Gastrocnemius medialis (tissue), 4 donors: ENCODE measurements around the gene GOLGA8N. TPM values are rescaled to one million over a fixed set of nuclear protein-coding genes. Genes with fewer than 3 reads are reported as not detected.
"Not testable (repeated sequence)": the region's sequence is repeated elsewhere in the genome, so short reads cannot be mapped to it uniquely, and the experiment has no call there.

Source experiments
- ATAC-seq, 2 donors: fragments of 150-250 bp; one replicate each; pipeline ENCODE4 v1.9.1; 2016
- DNase-seq, 2 donors: peaks; one replicate each; pipeline ENCODE4 v3.0.0-alpha.2; 2019
- H3K27ac ChIP-seq, 4 donors: fragments of 200-600 bp; sonication (generic); 1 replicate in 1 of 4; 2 replicates in 3 of 4; pipeline ENCODE4 v1.5.1; 2016 to 2018; ENCODE audit warnings: mild to moderate bottlenecking in 2 of 4, moderate library complexity in 1 of 4
- H3K27me3 ChIP-seq, 3 donors: fragments of 200-600 bp; sonication (generic) in 2 of 3; 1 replicate in 1 of 3; 2 replicates in 2 of 3; pipeline versions ENCODE4 v1.5.1 to v1.6.0; 2016 to 2019; ENCODE audit warnings: mild to moderate bottlenecking in 1 of 3, moderate library complexity in 1 of 3
- H3K36me3 ChIP-seq, 2 donors: fragments of 200-600 bp; sonication (generic) in 1 of 2; one replicate each; pipeline ENCODE4 v1.5.1; 2017 to 2018
- H3K4me1 ChIP-seq, 2 donors: fragments of 200-600 bp; sonication (generic) in 1 of 2; one replicate each; pipeline ENCODE4 v1.5.1; 2016 to 2017; ENCODE audit warnings: mild to moderate bottlenecking in 2 of 2
- H3K4me3 ChIP-seq, 4 donors: fragments of 200-600 bp; sonication (generic) in 3 of 4; 1 replicate in 1 of 4; 2 replicates in 3 of 4; pipeline ENCODE4 v1.5.1; 2016 to 2019; ENCODE audit warnings: mild to moderate bottlenecking in 2 of 4
- H3K9me3 ChIP-seq, 3 donors: fragments of 200-600 bp; sonication (generic) in 2 of 3; 1 replicate in 1 of 3; 2 replicates in 2 of 3; pipeline ENCODE4 v1.5.1; 2016 to 2019
- CTCF ChIP-seq, 5 experiments: fragments of 450-650 bp in 3 of 5; fragments of 200-600 bp in 2 of 5; sonication (generic) in 2 of 5; IDR thresholded peaks in 4 of 5; conservative IDR thresholded peaks in 1 of 5; 1 replicate in 4 of 5; 2 replicates in 1 of 5; pipeline ENCODE4 v1.5.1; 2016 to 2019; ENCODE audit warnings: antibody characterized with exemption in 5 of 5, mild to moderate bottlenecking in 3 of 5, moderate library complexity in 3 of 5
- POLR2A ChIP-seq, 2 donors: fragments of 450-650 bp; IDR thresholded peaks; one replicate each; pipeline ENCODE4 v1.6.1; 2017; ENCODE audit warnings: antibody characterized with exemption in 2 of 2, mild to moderate bottlenecking in 2 of 2, moderate library complexity in 2 of 2
- in situ Hi-C, 4 donors: fragments of 200-750 bp; cut with MboI; loops; one replicate each; pipeline versions ENCODE4 v1.15.0 to v1.8.0; 2017; ENCODE audit warnings: low sequenced_read_pairs in 4 of 4
- intact Hi-C: fragments of 100-400 bp; cut with DNase I; formaldehyde crosslinking; loops from one replicate; pipeline ENCODE4 v1.15.1; 2023; ENCODE audit warnings: low total_unique reads
- total RNA-seq, 4 donors: library from RNA; depleted of rRNA; stranded (reverse); fragments of >200 nt; gene quantifications; one replicate each; pipeline versions ENCODE4 v1.1.0 to v1.2.3, GENCODE V29; 2016

GOLGA8N gene
- total RNA-seq, 4 donors from 2014 or later, result 1.1 to 5.0 (median 1.9) TPM

GRCh38 chr15:32610719-32611118 lies 17.5 kb downstream of the GOLGA8N start:
- intact Hi-C loops, DNase-seq, in situ Hi-C loops: not testable (repeated sequence)

GRCh38 chr15:32614712-32615050 lies 21.4 kb downstream of the GOLGA8N start:
- peak; percentile 25 to 58 for DNase-seq
- in situ Hi-C loops, intact Hi-C loops: not testable (repeated sequence)

More at GRCh38 chr15:32610719-32611118, 17.5 kb downstream of the GOLGA8N start:
- peak in 2 of 5 experiments; percentile 13 to 45 for TF ChIP-seq CTCF (IDR thresholded peaks at IDR 0.05 in 4 of 5, conservative IDR thresholded peaks at IDR 0.05 in 1 of 5)
- not testable (repeated sequence) for H3K36me3 ChIP-seq, H3K9me3 ChIP-seq, H3K4me1 ChIP-seq, H3K27me3 ChIP-seq, H3K4me3 ChIP-seq, ATAC-seq, H3K27ac ChIP-seq

GRCh38 chr15:32615051-32615870 lies 22.0 kb downstream of the GOLGA8N start, which contains the start of gene ARHGAP11A:
Gene ARHGAP11A, plus strand, starts transcription at chr15:32615504. Its CDS starts 708 bp downstream, at chr15:32616212.
- H3K9me3 ChIP-seq, in situ Hi-C loops, intact Hi-C loops, H3K4me1 ChIP-seq, H3K36me3 ChIP-seq, H3K27me3 ChIP-seq: not testable (repeated sequence)
- Histone ChIP-seq H3K4me3 (peak within 1 kb of the TSS; percentile 61 to 78 (median 65)), H3K27ac (peak within 1 kb of the TSS; percentile 77 to 85 (median 84))
- ATAC-seq (peak; percentile 94 to 96), DNase-seq (peak; percentile 49 to 78)

More at GRCh38 chr15:32614712-32615050, 21.4 kb downstream of the GOLGA8N start:
- H3K4me3 ChIP-seq, result peak overlapping the region; percentile 59 to 78 (median 64)
- not testable (repeated sequence) for H3K4me1 ChIP-seq, H3K36me3 ChIP-seq, H3K27me3 ChIP-seq, H3K9me3 ChIP-seq
- ATAC-seq, result peak; percentile 79 to 80
- peak overlapping the region; percentile 76 to 85 (median 84) for H3K27ac ChIP-seq

- H3K4me1 ChIP-seq, H3K9me3 ChIP-seq, ATAC-seq, H3K27me3 ChIP-seq, DNase-seq, H3K36me3 ChIP-seq, intact Hi-C loops, in situ Hi-C loops: not testable (repeated sequence)
- Histone ChIP-seq H3K27ac (peak overlapping the region in 2 of 4 donors; percentile 84 to 85), H3K4me3 (peak overlapping the region; percentile 59 to 78 (median 64))
Observed at GRCh38 chr15:32615871-32616426, 22.7 kb downstream of the GOLGA8N start.

- in situ Hi-C loops, result no loop called here
- H3K27ac ChIP-seq, result no peak overlapping the region
- intact Hi-C loops, result no loop called here
- H3K9me3 ChIP-seq, result no peaks in the 10 kb centered on the region
- H3K36me3 ChIP-seq, result no peaks in the 10 kb centered on the region
- H3K4me3 ChIP-seq, result no peak overlapping the region
- ATAC-seq, result no peak
- H3K4me1 ChIP-seq, result no peaks in the 10 kb centered on the region
- H3K27me3 ChIP-seq, result peaks cover 0 to 4% (median 3%) of the 10 kb centered on the region in 3 donors
- TF ChIP-seq CTCF (IDR thresholded peaks at IDR 0.05 in 4 of 5, conservative IDR thresholded peaks at IDR 0.05 in 1 of 5), result no peak
- no peak for TF ChIP-seq POLR2A (IDR thresholded peaks at IDR 0.05)
- DNase-seq, result no peak
Observed at GRCh38 chr15:32636410-32636809, 43.2 kb downstream of the GOLGA8N start.

GRCh38 chr15:32636908-32637567 lies 43.8 kb downstream of the GOLGA8N start:
- in situ Hi-C loops, result no loop called here
- TF ChIP-seq POLR2A (IDR thresholded peaks at IDR 0.05), result no peak
- no peak for TF ChIP-seq CTCF (IDR thresholded peaks at IDR 0.05 in 4 of 5, conservative IDR thresholded peaks at IDR 0.05 in 1 of 5)
- intact Hi-C loops, result no loop called here

More at GRCh38 chr15:32636908-32637567, 43.8 kb downstream of the GOLGA8N start:
- H3K4me1 ChIP-seq, result no peaks in the 10 kb centered on the region
- DNase-seq, result no peak
- H3K9me3 ChIP-seq, result no peaks in the 10 kb centered on the region
- no peak for ATAC-seq
- no peaks in the 10 kb centered on the region for H3K36me3 ChIP-seq
- H3K27ac ChIP-seq, result no peak overlapping the region
- no peak overlapping the region for H3K4me3 ChIP-seq
- peaks cover 5 to 10% (median 9%) of the 10 kb centered on the region in 3 donors for H3K27me3 ChIP-seq
